Fibroblast of pulmonary artery (primary cell): ENCODE results near the gene PRRX2.

Experiments used
- DNase-seq: peaks from one replicate; pipeline ENCODE4 v3.0.0-alpha.2; 2010; ENCODE audit warnings: low read depth
- H3K4me3 ChIP-seq: replicated peaks from 2 replicates; pipeline ENCODE4 v1.5.1; 2011; ENCODE audit warnings: low read depth, mild to moderate bottlenecking, control low read depth, low read length, moderate library complexity
- CTCF ChIP-seq: IDR thresholded peaks from 2 replicates; pipeline ENCODE4 v1.5.1; 2011; ENCODE audit warnings: mild to moderate bottlenecking, control low read depth, low read length, inconsistent platforms; ENCODE audit errors: missing control alignments

PRRX2 gene

GRCh38 chr9:129648092-129648763 lies 17.2 kb upstream of the PRRX2 start:
- H3K4me3 ChIP-seq = no peak overlapping the region
- TF ChIP-seq CTCF = no peak
- no peak for DNase-seq

DNA sequence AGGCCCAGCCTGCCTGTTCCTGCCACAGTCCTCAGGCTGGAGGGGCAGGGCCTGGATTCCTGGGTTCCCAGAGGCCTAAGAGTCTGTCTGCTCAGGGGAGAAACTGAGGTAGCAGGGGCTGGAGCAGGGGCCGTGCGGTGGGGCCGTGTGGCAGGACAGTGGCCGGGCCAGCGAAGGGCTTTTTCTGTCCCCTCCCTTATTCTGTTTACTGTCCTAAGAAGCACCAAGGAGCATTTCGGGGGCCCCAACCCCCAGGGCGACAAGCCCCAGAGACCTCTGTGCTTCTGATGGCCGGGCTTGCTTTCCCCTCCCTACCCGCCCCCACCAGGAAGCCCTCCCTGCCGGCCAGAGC lies 16.7 kb upstream of the PRRX2 start:
- no peak for DNase-seq
- TF ChIP-seq CTCF = no peak
- H3K4me3 ChIP-seq = no peak overlapping the region

DNA sequence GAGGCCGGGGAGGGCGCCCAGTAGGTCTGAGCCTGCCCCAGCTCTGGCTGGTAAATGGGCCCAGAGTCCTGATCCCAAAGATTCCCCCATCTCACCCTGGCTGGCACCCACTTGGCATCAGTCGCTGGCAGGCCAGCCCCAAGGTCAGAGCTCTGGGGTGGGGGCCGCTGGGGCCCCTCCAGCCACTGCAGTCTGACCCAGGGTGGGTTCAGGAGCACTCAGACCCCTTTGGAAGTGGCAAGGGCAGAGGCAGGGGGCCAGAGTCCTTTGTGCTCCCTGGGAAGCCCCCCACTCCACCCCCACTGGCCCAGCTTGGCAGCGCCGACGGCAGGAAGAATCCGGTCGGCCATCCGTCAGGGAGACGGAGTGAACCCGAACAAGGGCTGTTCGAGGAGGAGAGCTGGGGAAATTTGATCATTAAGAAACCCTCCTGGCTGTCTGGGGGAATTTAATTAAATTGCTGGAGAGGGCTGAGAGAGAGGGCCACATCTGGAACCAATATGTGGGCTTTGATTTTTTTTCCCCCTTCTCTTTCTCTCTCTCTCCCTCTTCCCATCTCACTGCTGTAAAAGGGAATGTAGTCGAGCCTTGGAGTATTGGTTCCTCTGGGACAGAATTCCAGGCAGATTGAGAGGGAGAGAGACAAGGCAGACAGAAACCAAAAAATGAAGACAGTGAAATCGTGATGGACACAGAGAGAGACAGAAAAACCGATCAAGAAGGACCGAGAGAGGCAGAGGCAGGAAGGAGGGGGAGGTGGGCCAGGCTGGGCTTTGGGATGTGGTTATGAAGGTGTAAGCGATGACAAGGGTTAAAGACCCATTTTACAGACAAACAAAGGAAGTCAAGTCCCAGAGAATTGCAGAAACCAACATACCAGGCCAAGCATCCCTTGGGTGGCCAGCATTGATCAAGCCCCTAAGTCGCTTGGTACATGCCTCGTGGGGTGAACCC lies 15.4 kb upstream of the PRRX2 start:
- no peak for DNase-seq
- no peak for TF ChIP-seq CTCF
- H3K4me3 ChIP-seq = no peak overlapping the region

DNA sequence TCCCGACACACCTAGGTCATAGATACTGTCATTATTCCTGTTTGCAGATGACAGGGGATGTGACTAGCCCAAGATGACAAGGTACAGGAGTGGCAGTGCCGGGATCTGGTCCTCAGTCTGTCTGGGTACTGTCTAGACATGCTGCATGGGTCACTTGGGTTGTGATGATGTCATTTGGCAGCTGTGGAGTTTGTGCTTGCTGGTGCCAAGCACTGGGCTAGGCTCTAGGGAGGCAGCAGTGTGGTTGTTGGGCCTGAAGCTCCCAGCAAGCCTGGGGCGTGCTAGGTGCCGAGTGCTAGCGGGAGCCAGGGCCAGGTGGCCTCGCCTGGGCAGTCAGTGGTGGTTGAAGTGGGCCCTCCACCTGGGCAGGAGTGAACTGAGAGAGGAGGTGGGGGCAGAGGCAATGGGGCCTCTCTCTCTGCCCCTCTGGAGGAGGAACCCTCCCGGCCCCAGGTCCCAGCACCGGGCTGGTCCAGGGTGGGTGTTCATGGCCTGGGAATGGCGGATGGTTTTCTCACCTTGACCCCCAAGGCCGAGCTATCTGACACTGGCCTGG lies 14.7 kb upstream of the PRRX2 start:
- TF ChIP-seq CTCF = no peak
- H3K4me3 ChIP-seq = no peak overlapping the region
- no peak for DNase-seq

DNA sequence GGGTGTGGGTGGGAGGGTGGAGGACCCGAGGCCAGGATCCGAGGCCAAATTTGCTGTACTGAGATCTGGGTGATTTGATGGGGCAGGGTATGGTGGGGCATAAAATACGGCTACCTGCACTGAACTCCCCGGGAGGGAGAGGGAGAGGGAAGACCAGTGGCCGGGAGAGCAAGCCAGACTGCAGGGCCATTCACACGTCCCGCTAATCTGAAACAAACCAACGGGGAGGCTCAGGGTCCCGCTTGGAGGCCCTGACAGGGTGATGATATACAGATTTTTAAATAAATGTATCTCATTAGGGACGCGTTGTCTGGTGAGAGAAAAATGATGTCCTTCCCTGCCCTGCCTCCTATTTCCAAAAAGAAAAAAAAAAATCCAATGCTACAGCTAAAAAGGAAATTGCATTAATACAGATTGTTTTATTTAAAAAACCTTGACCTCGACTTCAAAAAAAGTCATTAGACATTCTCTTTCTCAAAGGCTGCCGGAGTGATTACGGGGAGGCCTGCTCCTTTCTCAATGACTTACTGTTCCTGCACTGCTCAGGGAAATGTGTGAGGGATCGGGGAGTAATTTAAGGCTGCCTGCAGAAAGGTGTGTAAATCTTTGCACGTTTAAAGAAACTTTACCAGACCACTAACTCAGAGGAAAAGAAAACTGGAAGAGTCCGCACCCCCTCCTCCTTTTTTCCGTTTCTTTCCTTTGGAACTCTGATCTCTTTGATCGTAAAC lies 11.5 kb upstream of the PRRX2 start:
- TF ChIP-seq CTCF = no peak
- no peak for DNase-seq

GRCh38 chr9:129654554-129655040 lies 10.8 kb upstream of the PRRX2 start:
- no peak overlapping the region for H3K4me3 ChIP-seq
- no peak for DNase-seq
- no peak for TF ChIP-seq CTCF

More for the DNA sequence above, 11.5 kb upstream of the PRRX2 start:
- no peak overlapping the region for H3K4me3 ChIP-seq
